Coronary artery (tissue), 2 donors: Measurements from ENCODE around the gene TBX6.
A peak's percentile ranks its signal among the peaks of the same experiment; 100 is the strongest.
"Not testable (repeated sequence)": the region's sequence is repeated elsewhere in the genome, so short reads cannot be mapped to it uniquely, and the experiment has no call there.

ENCODE experiments used
- DNase-seq: peaks from one replicate; pipeline ENCODE4 v3.0.0-alpha.2; 2017; ENCODE audit warnings: low spot score
- H3K27ac ChIP-seq, 2 donors: fragments of 200-600 bp; sonication (generic); one replicate each; pipeline ENCODE4 v1.5.1; 2016 to 2019
- H3K4me3 ChIP-seq: fragments of 200-600 bp; sonication (generic); 2 replicates; pipeline ENCODE4 v1.5.1; 2016; ENCODE audit warnings: mild to moderate bottlenecking, moderate library complexity
- TF ChIP-seq, protein P1 (sequence below): fragments of 200-600 bp; sonication (generic); IDR thresholded peaks from one replicate; pipeline ENCODE4 v1.5.1; 2019; ENCODE audit warnings: antibody characterized with exemption

The TBX6 gene

DNA sequence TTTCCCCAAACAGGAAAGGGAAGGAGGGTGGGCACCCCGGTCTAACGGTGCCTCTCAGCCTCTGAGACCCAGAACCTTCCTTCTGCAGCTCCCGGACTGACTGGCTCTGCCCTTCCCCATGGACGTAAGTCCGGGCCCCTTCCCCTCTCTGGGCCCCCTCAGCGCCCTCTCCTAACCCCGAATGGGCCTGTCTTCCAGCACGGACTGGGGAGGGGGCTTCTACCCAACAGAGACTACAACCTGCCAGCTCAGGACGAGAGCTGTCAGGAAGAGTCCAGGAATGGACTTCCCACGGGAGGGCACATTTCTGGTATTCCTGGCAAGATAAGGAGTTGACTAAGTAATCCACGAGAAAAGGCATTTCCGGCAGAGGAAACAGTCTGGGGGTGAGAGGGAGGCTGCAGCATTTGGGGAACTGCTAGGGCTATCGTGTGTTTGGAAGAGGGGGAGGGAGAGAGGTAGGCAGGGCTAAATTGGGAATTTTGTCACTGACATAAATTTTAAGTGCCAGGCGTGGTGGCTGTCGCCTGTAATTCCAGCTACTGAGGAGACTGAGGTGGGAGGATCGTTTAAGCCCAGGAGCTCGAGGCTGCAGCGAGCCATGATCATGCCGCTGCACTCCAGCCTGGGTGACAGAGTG is 38.2 kb downstream of the TBX6 start:
- H3K4me3 ChIP-seq, result peak overlapping the region; percentile 96
- TF ChIP-seq, protein P1, sequence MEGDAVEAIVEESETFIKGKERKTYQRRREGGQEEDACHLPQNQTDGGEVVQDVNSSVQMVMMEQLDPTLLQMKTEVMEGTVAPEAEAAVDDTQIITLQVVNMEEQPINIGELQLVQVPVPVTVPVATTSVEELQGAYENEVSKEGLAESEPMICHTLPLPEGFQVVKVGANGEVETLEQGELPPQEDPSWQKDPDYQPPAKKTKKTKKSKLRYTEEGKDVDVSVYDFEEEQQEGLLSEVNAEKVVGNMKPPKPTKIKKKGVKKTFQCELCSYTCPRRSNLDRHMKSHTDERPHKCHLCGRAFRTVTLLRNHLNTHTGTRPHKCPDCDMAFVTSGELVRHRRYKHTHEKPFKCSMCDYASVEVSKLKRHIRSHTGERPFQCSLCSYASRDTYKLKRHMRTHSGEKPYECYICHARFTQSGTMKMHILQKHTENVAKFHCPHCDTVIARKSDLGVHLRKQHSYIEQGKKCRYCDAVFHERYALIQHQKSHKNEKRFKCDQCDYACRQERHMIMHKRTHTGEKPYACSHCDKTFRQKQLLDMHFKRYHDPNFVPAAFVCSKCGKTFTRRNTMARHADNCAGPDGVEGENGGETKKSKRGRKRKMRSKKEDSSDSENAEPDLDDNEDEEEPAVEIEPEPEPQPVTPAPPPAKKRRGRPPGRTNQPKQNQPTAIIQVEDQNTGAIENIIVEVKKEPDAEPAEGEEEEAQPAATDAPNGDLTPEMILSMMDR, result no peak
- no peak for DNase-seq
- H3K27ac ChIP-seq, result peak overlapping the region; percentile 11 to 69

DNA sequence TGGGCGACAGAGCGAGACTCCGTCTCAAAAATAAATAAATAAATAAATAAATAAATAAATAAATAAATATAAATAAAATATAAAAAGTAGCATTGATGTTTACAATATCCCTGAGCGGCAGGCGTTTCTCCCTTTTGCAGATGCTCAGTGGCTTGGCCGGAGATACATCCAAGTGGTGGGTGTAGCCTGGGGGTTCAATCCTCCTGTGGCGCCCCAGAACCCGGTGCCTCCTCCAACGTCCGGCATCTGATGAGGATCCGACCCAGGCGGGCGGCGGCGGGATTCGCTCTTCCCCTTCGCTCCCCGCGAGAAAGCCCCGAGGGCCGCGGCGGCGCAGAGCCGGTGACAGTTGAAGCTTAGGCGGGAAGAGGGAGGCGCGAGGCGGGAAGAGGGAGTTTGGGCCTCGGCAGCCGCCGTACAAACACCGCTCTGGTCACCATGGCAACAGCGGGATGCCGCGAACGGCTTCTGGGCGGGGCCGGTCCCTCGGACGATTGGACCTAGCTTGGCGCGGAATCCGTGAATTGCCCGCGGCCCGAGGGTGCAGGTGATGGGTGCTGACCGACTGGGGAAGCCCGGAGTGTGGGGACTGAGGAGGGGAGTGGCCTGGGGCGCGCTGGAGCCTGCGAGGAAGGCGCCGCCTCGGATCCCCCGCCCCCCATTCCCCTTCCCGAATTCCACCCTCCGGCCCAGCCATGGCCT is 38.9 kb downstream of the TBX6 start:
- peak; percentile 94 for DNase-seq
- TF ChIP-seq, protein P1, result no peak
- Histone ChIP-seq H3K27ac (peak overlapping the region; percentile 11 to 69), H3K4me3 (peak overlapping the region; percentile 96)

DNA sequence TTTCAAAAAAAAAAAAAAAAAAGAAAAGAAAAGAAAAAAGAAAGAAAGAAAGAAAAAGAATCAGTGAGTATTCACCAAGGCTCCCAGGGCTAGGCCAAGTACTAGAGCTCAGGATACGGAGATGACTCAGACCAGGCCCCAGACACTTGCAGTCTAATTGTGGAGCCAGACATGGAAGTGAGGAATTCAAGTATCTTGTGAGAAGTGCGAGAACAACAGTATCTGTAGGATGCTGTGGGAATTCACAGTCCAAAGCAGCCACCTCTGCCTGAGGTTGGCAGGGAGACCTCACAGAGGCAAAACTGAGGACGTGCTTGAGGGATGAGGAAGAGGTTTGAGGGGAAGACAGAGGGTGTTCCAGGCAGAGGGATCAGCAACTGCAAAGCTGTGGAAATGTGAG is 40.2 kb downstream of the TBX6 start:
- DNase-seq, result no peak
- TF ChIP-seq, protein P1, result no peak
- H3K27ac ChIP-seq, result no peak overlapping the region
- no peak overlapping the region for H3K4me3 ChIP-seq

DNA sequence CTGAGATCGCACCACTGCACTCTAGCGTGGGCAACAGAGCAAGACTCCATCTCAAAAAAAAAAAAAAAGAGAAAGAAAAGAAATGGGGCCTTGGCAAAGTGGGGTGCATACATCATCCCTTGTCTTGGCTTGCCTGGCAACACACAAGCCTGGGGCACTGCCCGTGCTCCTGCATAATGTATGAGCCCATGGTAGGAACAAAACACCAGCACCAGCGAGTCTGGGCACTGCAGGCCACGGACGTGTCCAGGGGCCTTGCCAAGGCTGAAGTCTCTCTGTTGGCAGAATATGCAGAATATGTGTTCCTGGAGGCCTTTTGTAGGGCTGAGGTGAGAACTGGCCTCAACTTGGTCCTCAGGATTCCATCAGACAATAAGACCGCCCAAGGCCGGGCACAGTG is 41.9 kb downstream of the TBX6 start:
- TF ChIP-seq, protein P1, result no peak
- DNase-seq, result no peak

DNA sequence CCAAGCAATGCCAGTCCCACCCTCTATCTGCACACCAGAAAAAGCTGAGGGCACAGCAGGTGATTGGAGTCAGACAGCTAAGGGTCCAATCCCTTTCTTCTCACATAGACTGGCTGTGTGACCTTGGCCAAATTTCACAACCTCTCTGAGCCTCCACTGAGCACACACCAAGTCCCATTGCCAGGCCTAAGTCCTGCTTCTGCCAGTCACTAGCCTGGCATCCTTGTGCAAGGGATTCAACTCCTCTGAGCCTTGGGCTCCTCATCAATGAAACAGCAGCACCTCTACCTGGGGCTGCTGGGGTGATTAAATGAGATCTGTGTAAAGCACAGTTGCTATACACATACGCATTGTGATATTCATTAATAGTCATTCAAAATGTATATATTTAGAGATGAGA is 45.1 kb downstream of the TBX6 start:
- no peak overlapping the region for H3K4me3 ChIP-seq
- no peak for DNase-seq
- no peak overlapping the region for H3K27ac ChIP-seq
- TF ChIP-seq, protein P1, result no peak

More for the DNA sequence above, 41.9 kb downstream of the TBX6 start:
- Histone ChIP-seq H3K27ac (no peak overlapping the region), H3K4me3 (no peak overlapping the region)

DNA sequence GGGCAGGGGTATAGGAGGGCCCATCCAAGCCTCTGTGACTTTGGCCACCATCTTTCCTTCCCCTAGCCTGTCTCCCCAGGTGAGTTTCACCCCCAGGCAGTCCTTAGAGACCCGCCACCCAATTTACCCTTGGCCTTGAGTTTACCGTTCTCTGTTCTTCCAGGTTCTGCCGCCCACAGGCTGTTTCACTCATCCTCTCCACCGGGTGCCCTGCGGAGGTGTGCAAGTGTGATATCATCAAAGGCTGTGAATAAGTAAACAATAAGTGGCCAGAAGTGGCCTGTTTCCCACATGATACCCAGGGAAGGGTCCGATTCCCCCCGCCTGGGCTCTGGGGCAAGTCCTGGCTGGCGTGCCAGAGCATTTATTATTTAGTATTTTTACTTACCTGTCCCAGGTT is 45.5 kb downstream of the TBX6 start:
- Histone ChIP-seq H3K27ac (no peak overlapping the region), H3K4me3 (no peak overlapping the region)
- TF ChIP-seq, protein P1, result no peak
- no peak for DNase-seq

DNA sequence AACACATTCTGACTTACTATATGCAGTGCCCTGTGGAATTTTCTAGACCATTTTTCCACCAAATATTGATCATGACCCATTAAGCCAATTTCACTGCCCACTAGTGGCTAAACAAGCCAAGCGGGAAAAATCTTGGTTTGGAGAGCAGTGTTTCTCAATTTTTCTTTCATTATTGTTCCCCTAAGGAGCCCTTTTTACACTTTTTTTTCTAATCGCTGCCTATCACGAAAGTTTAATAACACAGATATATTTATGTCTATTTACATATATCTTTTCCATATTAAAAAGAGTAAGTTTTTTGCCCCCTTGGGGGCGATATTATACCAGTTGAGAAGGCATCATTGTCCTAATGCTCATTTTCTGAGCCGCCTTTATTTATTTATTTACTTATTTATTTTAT is 49.9 kb downstream of the TBX6 start:
- no peak for DNase-seq
- TF ChIP-seq, protein P1, result peak; percentile 27
- H3K27ac ChIP-seq, result no peak overlapping the region
- H3K4me3 ChIP-seq, result no peak overlapping the region

DNA sequence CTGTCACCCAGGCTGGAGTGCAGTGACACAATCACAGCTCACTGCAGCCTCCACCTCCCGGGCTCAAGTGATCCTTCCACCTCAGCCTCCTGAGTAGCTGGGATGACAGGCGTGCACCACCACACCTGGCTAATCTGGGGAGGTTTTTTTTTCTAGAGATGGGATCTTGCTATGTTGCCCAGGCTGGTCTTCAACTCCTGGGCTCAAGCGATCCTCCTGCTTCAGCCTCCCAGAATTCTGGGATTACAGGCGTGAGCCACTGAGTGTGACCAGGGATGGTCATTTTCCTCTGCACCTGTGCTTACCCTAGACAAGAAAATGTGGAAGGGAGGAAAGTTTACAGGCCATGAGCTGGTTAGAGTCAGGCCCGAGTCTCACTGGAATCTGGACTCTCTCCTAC is 51.0 kb downstream of the TBX6 start:
- DNase-seq, H3K27ac ChIP-seq: not testable (repeated sequence)

More for the DNA sequence above, 51.0 kb downstream of the TBX6 start:
- not testable (repeated sequence) for H3K4me3 ChIP-seq
